ENCODE results near the gene ABCB1. TPM values are rescaled to one million over a fixed set of nuclear protein-coding genes. Genes with fewer than 3 reads are reported as not detected.
A peak's percentile ranks its signal among the peaks of the same experiment; 100 is the strongest.

ABCB1 gene
- total RNA-seq (48.3 TPM), polyA plus RNA-seq (ENCODE audit: insufficient read depth, low read depth, low replicate concordance) (29.1 TPM)
- long read RNA-seq, donor 1, full-length matches to known transcripts = 3 of 3 reads
- long read RNA-seq, donor 1, partial matches to known transcripts = 0 of 3 reads
- long read RNA-seq, donor 1, other reads (novel, unspliced or antisense) = 0 of 3 reads
- long read RNA-seq, donor 2, partial matches to known transcripts = 11 of 11 reads
- long read RNA-seq, donor 2, other reads (novel, unspliced or antisense) = 0 of 11 reads
- long read RNA-seq, donor 3, full-length matches to known transcripts = 1 of 10 reads
- long read RNA-seq, donor 3, partial matches to known transcripts = 9 of 10 reads
- long read RNA-seq, donor 3, other reads (novel, unspliced or antisense) = 0 of 10 reads
- long read RNA-seq, donor 4, full-length matches to known transcripts = 1 of 10 reads
- long read RNA-seq, donor 4, partial matches to known transcripts = 9 of 10 reads
- long read RNA-seq, donor 4, other reads (novel, unspliced or antisense) = 0 of 10 reads
- long read RNA-seq, donor 5 = 0 reads
- long read RNA-seq, donor 6, full-length matches to known transcripts = 1 of 10 reads
- long read RNA-seq, donor 6, partial matches to known transcripts = 9 of 10 reads
- long read RNA-seq, donor 6, other reads (novel, unspliced or antisense) = 0 of 10 reads
- long read RNA-seq, donor 7, full-length matches to known transcripts = 21 of 32 reads
- long read RNA-seq, donor 7, partial matches to known transcripts = 6 of 32 reads
- long read RNA-seq, donor 7, other reads (novel, unspliced or antisense) = 5 of 32 reads
- long read RNA-seq, donor 8 = 0 reads
- long read RNA-seq, donor 9 = 0 reads
- long read RNA-seq, donor 10, full-length matches to known transcripts = 2 of 10 reads
- long read RNA-seq, donor 10, partial matches to known transcripts = 8 of 10 reads
- long read RNA-seq, donor 10, other reads (novel, unspliced or antisense) = 0 of 10 reads

DNA sequence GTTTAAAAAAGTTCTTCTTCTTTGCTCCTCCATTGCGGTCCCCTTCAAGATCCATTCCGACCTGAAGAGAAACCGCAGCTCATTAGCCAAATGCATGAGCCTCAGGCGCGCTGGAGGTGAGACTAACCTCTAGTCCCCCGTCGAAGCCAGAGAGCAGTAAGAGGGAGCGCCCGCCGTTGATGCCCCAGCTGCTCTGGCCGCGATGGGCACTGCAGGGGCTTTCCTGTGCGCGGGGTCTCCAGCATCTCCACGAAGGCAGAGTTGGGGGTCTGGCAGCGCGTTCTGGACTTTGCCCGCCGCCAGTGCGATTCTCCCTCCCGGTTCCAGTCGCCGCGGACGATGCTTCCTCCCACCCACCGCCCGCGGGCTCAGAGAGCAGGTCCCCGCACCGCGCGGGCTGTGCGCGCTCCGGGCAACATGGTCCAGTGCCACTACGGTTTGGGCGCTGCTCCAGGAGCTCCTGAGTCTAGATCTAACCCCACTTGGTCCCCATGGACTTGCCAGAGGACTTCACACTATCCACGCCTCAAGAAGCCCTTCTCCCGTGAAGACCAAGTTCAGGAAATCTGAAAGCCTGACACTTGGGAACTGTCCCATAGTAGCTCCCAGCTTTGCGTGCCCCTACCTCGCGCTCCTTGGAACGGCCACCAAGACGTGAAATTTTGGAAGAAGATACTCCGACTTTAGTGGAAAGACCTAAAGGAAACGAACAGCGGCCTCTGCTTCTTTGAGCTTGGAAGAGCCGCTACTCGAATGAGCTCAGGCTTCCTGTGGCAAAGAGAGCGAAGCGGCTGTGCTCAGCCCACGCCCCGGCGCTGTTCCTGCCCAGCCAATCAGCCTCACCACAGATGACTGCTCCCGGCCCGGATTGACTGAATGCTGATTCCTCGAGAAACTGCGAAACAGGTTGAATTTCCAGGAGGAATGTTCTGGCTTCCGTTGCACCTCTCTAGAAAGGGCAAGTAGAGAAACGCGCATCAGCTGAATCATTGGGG, at the start of gene ABCB1:
TSS of gene ABCB1 (minus strand) at position 755 of the 995 bp plus-strand sequence. CDS start at position 55, 700 bp downstream.
- H3K36me3 ChIP-seq (ENCODE audit: control insufficient read depth in 2 of 3, insufficient read depth in 3 of 3, low read length in 3 of 3) = no peaks in the 10 kb centered on the region
- DNase-seq (peak; percentile 70 to 85 (median 79)), FAIRE-seq (no peak)
- peak within 1 kb of the TSS in 2 of 3 donors; percentile 70 to 80 for H3K9ac ChIP-seq (ENCODE audit: low read length in 3 of 3)
- H3K4me1 ChIP-seq (ENCODE audit: control insufficient read depth in 2 of 3, insufficient read depth in 2 of 3, low read depth in 1 of 3, low read length in 3 of 3) = no peaks in the 10 kb centered on the region
- H3K9me3 ChIP-seq (ENCODE audit: control insufficient read depth in 2 of 3, insufficient read depth in 1 of 3, low read length in 3 of 3) = no peaks in the 10 kb centered on the region
- H3K27ac ChIP-seq (ENCODE audit: low read depth in 2 of 2, low read length in 2 of 2) = peak within 1 kb of the TSS; percentile 74 to 86
- H3K4me3 ChIP-seq (ENCODE audit: low read length in 3 of 3) = peak within 1 kb of the TSS; percentile 57 to 82 (median 81)
- intact Hi-C loops (cut with DNase I) = no loop called here
- TF ChIP-seq, protein P1, sequence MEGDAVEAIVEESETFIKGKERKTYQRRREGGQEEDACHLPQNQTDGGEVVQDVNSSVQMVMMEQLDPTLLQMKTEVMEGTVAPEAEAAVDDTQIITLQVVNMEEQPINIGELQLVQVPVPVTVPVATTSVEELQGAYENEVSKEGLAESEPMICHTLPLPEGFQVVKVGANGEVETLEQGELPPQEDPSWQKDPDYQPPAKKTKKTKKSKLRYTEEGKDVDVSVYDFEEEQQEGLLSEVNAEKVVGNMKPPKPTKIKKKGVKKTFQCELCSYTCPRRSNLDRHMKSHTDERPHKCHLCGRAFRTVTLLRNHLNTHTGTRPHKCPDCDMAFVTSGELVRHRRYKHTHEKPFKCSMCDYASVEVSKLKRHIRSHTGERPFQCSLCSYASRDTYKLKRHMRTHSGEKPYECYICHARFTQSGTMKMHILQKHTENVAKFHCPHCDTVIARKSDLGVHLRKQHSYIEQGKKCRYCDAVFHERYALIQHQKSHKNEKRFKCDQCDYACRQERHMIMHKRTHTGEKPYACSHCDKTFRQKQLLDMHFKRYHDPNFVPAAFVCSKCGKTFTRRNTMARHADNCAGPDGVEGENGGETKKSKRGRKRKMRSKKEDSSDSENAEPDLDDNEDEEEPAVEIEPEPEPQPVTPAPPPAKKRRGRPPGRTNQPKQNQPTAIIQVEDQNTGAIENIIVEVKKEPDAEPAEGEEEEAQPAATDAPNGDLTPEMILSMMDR (IDR thresholded peaks at IDR 0.05; ENCODE audit: borderline replicate concordance, extremely low read depth, insufficient read depth) = no peak
- H3K27me3 ChIP-seq (ENCODE audit: control insufficient read depth, insufficient read depth, low read length) = peaks cover 6% of the 10 kb centered on the region

DNA sequence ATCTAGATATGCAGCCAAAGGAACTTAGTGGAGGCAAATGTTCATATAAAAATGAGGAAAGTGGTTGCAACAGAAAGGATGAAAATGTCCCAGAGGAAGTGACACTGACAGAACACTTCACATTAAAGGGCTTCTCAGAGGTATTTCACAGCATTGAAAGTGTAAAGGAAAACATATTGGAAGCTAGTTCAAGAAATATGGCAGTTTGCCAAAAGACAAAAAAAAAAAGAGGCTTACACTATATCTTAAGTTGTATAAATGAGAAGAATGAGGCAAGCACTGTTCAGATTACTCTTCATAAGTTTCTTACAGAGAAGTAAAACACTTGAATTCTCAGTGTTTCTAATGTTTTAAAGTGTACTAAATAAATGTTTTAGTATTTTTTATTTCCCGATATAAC, 47.6 kb upstream of the ABCB1 start:
- FAIRE-seq (no peak), DNase-seq (no peak)
- TF ChIP-seq, protein P1 (IDR thresholded peaks at IDR 0.05; ENCODE audit: borderline replicate concordance, extremely low read depth, insufficient read depth) = no peak
- intact Hi-C loops (cut with DNase I) = no loop called here
- no peaks in the 10 kb centered on the region for H3K9me3 ChIP-seq (ENCODE audit: control insufficient read depth in 2 of 3, insufficient read depth in 1 of 3, low read length in 3 of 3)
- no peak overlapping the region for H3K27ac ChIP-seq (ENCODE audit: low read depth in 2 of 2, low read length in 2 of 2)
- H3K4me3 ChIP-seq (ENCODE audit: low read length in 3 of 3) = no peak overlapping the region
- no peaks in the 10 kb centered on the region for H3K27me3 ChIP-seq (ENCODE audit: control insufficient read depth, insufficient read depth, low read length)
- H3K36me3 ChIP-seq (ENCODE audit: control insufficient read depth in 2 of 3, insufficient read depth in 3 of 3, low read length in 3 of 3) = no peaks in the 10 kb centered on the region
- H3K4me1 ChIP-seq (ENCODE audit: control insufficient read depth in 2 of 3, insufficient read depth in 2 of 3, low read depth in 1 of 3, low read length in 3 of 3) = no peaks in the 10 kb centered on the region
- H3K9ac ChIP-seq (ENCODE audit: low read length in 3 of 3) = no peak overlapping the region

DNA sequence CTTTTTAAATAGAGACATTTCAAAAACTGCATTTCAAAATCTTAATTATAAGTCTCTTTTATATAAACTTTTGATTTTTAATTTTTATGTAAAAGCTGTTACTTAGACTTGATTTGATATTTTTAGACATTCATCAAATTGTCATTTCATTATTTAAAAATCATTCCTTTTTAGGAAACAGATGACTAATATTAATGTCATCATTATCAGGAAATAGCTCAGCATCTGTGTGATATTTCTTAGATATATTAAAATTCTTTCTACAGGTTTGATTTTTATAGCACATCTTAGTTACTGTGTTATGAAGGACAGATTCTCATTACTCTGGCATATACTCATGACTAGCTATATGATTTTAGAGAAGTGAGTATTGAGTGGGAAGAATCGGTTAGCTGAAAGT, 44.8 kb upstream of the ABCB1 start:
- Histone ChIP-seq H3K4me1 (ENCODE audit: control insufficient read depth in 2 of 3, insufficient read depth in 2 of 3, low read depth in 1 of 3, low read length in 3 of 3) (no peaks in the 10 kb centered on the region), H3K9me3 (ENCODE audit: control insufficient read depth in 2 of 3, insufficient read depth in 1 of 3, low read length in 3 of 3) (no peaks in the 10 kb centered on the region), H3K9ac (ENCODE audit: low read length in 3 of 3) (no peak overlapping the region), H3K27ac (ENCODE audit: low read depth in 2 of 2, low read length in 2 of 2) (no peak overlapping the region), H3K36me3 (ENCODE audit: control insufficient read depth in 2 of 3, insufficient read depth in 3 of 3, low read length in 3 of 3) (no peaks in the 10 kb centered on the region), H3K4me3 (ENCODE audit: low read length in 3 of 3) (no peak overlapping the region), H3K27me3 (ENCODE audit: control insufficient read depth, insufficient read depth, low read length) (no peaks in the 10 kb centered on the region)
- intact Hi-C loops (cut with DNase I) = no loop called here
- no peak for DNase-seq
- TF ChIP-seq, protein P1 (IDR thresholded peaks at IDR 0.05; ENCODE audit: borderline replicate concordance, extremely low read depth, insufficient read depth) = no peak
- FAIRE-seq = no peak

Measured in kidney (tissue), 22 donors.